ENCODE measurements around the gene RAB40C.

DNA sequence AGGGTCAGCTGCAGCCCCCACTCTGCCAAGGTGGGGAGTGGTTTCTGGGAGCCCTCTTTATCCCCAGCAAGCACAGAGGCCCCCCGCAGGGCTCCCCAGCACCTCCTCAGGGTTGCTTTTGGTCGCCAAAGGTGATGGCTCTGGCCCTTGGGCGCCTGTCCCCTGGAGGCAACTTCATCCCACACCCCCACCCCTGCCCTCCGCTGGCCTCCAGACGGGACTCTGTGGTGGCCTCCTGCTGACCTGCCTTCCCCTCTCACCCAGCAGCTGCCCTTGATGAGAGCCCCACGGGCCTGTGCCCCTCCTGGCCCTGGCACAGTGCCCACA lies 70.2 kb downstream of the RAB40C start:
- TF ChIP-seq EZH2 (IDR thresholded peaks at IDR 0.05) (no peak), EZH2phosphoT487 (IDR thresholded peaks at IDR 0.05) (no peak)
- TF ChIP-seq, protein P1, sequence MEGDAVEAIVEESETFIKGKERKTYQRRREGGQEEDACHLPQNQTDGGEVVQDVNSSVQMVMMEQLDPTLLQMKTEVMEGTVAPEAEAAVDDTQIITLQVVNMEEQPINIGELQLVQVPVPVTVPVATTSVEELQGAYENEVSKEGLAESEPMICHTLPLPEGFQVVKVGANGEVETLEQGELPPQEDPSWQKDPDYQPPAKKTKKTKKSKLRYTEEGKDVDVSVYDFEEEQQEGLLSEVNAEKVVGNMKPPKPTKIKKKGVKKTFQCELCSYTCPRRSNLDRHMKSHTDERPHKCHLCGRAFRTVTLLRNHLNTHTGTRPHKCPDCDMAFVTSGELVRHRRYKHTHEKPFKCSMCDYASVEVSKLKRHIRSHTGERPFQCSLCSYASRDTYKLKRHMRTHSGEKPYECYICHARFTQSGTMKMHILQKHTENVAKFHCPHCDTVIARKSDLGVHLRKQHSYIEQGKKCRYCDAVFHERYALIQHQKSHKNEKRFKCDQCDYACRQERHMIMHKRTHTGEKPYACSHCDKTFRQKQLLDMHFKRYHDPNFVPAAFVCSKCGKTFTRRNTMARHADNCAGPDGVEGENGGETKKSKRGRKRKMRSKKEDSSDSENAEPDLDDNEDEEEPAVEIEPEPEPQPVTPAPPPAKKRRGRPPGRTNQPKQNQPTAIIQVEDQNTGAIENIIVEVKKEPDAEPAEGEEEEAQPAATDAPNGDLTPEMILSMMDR (IDR thresholded peaks at IDR 0.05) = no peak

Data from neural progenitor cell (in vitro differentiated cells).